Progenitor cell of endocrine pancreas (in vitro differentiated cells): ENCODE results near the gene AGBL5. TPM values are rescaled to one million over a fixed set of nuclear protein-coding genes. Genes with fewer than 3 reads are reported as not detected.
A peak's percentile ranks its signal among the peaks of the same experiment; 100 is the strongest.

Experiments
- DNase-seq: peaks from one replicate; pipeline ENCODE4 v3.0.0; 2021; ENCODE audit warnings: low spot score; ENCODE audit not compliant: unreplicated experiment
- H3K27ac Mint-ChIP-seq: 2 replicates; pipeline ENCODE4 v1.8.0; 2021; ENCODE audit warnings: mild to moderate bottlenecking, moderate library complexity, mixed read lengths
- H3K27me3 Mint-ChIP-seq: 2 replicates; pipeline ENCODE4 v1.8.0; 2021; ENCODE audit warnings: mixed read lengths
- H3K36me3 Mint-ChIP-seq: 2 replicates; pipeline ENCODE4 v1.8.0; 2022; ENCODE audit warnings: mixed read lengths; ENCODE audit not compliant: insufficient read depth
- H3K4me1 Mint-ChIP-seq: 2 replicates; pipeline ENCODE4 v1.8.0; 2021; ENCODE audit warnings: low read depth, mixed read lengths
- H3K4me3 Mint-ChIP-seq: 2 replicates; pipeline ENCODE4 v1.8.0; 2021; ENCODE audit warnings: low read depth, mild to moderate bottlenecking, moderate library complexity, mixed read lengths
- H3K9me3 Mint-ChIP-seq: 2 replicates; pipeline ENCODE4 v1.8.0; 2021; ENCODE audit warnings: low read depth, mixed read lengths
- CTCF ChIP-seq: fragments of 200-600 bp; sonication (generic); IDR thresholded peaks from one replicate; pipeline ENCODE4 v1.5.0; 2021; ENCODE audit warnings: antibody characterized with exemption, mild to moderate bottlenecking; ENCODE audit not compliant: unreplicated experiment
- total RNA-seq: library from RNA; stranded (reverse); gene quantifications from 2 replicates; pipeline ENCODE4 v1.2.1, GENCODE V29; 2021

The AGBL5 gene
- total RNA-seq, 1 donor from 2014 or later: 60.2 TPM

DNA sequence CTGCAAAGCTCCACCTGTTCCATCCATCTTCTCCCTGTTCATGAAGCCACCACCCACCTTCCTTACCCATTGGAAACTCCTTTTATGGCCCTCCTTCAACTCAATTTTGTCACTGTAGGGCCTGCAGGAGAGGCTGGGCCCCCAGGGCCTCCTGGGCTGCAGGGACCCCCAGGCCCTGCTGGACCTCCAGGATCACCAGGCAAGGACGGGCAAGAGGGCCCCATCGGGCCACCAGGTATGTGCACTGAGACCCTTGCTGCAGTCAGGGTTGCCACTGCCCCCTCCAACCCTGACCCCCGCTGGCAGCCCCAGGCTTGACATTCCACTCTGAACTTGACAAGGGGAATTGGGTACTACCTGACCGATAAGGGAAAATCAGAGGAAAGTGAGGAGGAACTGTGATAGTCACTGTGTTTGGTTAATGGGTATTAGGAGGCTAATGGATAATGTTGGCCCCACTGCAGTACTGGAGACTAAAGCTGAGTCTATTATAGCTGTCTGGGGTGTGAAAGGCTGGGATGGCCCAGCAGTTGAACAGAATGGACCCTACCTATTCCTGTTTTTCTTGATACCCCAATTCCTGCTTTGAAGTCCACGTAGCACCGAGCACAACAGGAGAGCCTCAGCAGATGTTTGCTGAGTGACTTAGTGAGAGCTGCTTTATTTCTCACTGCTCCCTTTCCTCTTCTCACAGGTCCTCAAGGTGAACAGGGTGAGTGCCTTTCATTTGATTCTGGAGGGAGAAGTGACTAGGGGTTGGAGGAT is 33.0 kb downstream of the AGBL5 start:
- no peak for TF ChIP-seq CTCF
- no peak for DNase-seq
- Mint-ChIP-seq H3K9me3 (no peaks in the 10 kb centered on the region), H3K27me3 (peaks cover 30% of the 10 kb centered on the region), H3K36me3 (no peaks in the 10 kb centered on the region), H3K4me1 (peaks cover 13% of the 10 kb centered on the region), H3K4me3 (no peak overlapping the region), H3K27ac (no peak overlapping the region)

DNA sequence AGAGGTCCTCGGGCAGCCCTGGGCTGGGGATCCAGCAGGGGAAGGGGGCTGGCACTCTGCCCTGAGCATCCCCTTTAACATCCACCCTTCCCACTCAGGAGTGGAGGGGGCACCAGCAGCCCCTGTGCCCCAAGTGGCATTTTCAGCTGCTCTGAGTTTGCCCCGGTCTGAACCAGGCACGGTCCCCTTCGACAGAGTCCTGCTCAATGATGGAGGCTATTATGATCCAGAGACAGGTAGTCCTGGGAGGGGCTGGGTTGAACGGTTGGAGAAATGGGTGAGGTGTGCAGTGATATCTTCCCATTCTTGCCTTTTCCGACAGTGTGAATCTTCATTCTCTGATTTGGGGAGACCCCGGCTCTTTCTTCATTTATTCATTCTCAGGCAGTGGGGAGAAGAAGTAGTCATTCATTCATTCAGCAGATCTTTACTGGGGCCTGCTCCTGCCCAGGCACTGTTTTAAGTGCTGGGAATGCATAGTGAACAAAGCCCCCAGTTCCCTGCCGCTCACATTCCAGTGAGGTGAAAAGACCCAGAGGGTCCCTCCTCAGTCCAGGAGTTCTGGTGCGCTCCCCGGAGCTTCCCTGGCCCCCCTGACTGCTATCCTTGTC is 33.7 kb downstream of the AGBL5 start:
- no peak for DNase-seq
- peaks cover 13% of the 10 kb centered on the region for H3K4me1 Mint-ChIP-seq
- peaks cover 30% of the 10 kb centered on the region for H3K27me3 Mint-ChIP-seq
- TF ChIP-seq CTCF: peak; percentile 30
- H3K27ac Mint-ChIP-seq: no peak overlapping the region
- no peaks in the 10 kb centered on the region for H3K9me3 Mint-ChIP-seq
- H3K36me3 Mint-ChIP-seq: no peaks in the 10 kb centered on the region
- H3K4me3 Mint-ChIP-seq: peak overlapping the region; percentile 58

- TF ChIP-seq CTCF: no peak
- H3K27ac Mint-ChIP-seq: no peak overlapping the region
- peaks cover 30% of the 10 kb centered on the region for H3K27me3 Mint-ChIP-seq
- no peaks in the 10 kb centered on the region for H3K36me3 Mint-ChIP-seq
- peaks cover 13% of the 10 kb centered on the region for H3K4me1 Mint-ChIP-seq
- DNase-seq: no peak
- H3K9me3 Mint-ChIP-seq: no peaks in the 10 kb centered on the region
- peak overlapping the region; percentile 58 for H3K4me3 Mint-ChIP-seq
These were observed 34.2 kb downstream of the AGBL5 start for GRCh38 chr2:27085673-27086089.

- H3K36me3 Mint-ChIP-seq: no peaks in the 10 kb centered on the region
- peaks cover 30% of the 10 kb centered on the region for H3K27me3 Mint-ChIP-seq
- H3K9me3 Mint-ChIP-seq: no peaks in the 10 kb centered on the region
- DNase-seq: peak; percentile 97
- H3K4me1 Mint-ChIP-seq: peaks cover 12% of the 10 kb centered on the region
- TF ChIP-seq CTCF: peak; percentile 92
- H3K27ac Mint-ChIP-seq: peak overlapping the region; percentile 62
- peak overlapping the region; percentile 76 for H3K4me3 Mint-ChIP-seq
These were observed 34.7 kb downstream of the AGBL5 start for GRCh38 chr2:27086090-27086723.
